HCT116 (cell line): Measurements from ENCODE around the gene SSU72. TPM values are rescaled to one million over a fixed set of nuclear protein-coding genes. Genes with fewer than 3 reads are reported as not detected.

ENCODE experiments used
- ATAC-seq: fragments of 200-7000 bp; cut with Tn5 transposase; 2 replicates; pipeline ENCODE4 v1.9.1; 2020; ENCODE audit warnings: mild to moderate bottlenecking, moderate library complexity
- BruUV-seq: library from RNA; stranded (reverse); fragments of 400-500 nt; replicated peaks from 2 replicates; lab custom pipeline; 2021; lab: Mats Ljungman, UMichigan
- CTCF ChIA-PET: fragments of 300-600 bp; sonication (Branson Sonifier 250); formaldehyde crosslinking; loops from one replicate; lab custom pipeline; 2021; ENCODE audit warnings: antibody characterized with exemption; lab: Charles Lee
- POLR2A ChIA-PET: fragments of 300-600, 350-600 bp; sonication (Branson Sonifier 250); formaldehyde crosslinking; loops from one replicate; lab custom pipeline; 2021; ENCODE audit warnings: antibody characterized with exemption; lab: Charles Lee
- RAD21 ChIA-PET, 2 experiments: fragments of 300-600 bp; sonication (Branson Sonifier 250); formaldehyde crosslinking; loops; one replicate each; lab custom pipeline; 2023; ENCODE audit warnings: low total read pairs in 2 of 2; ENCODE audit not compliant: uncharacterized antibody in 2 of 2, unreplicated experiment in 2 of 2, low non-redundant PET in 1 of 2; lab: Charles Lee
- DNase-seq: peaks from one replicate; pipeline ENCODE4 v3.0.0-alpha.2; 2010; ENCODE audit warnings: low read depth, low spot score
- H2AFZ ChIP-seq: fragments of 200-600 bp; shearing (Covaris generic), sonication (generic); 2 replicates; pipeline ENCODE4 v1.6.1; 2017; ENCODE audit warnings: low read depth, mixed run types, mixed read lengths, antibody characterized with exemption, low read length; ENCODE audit not compliant: poor library complexity, severe bottlenecking
- H3K27ac ChIP-seq: 2 replicates; pipeline ENCODE4 v1.5.1; 2012; ENCODE audit warnings: low read depth, low read length
- H3K27me3 ChIP-seq: fragments of 200-600 bp; sonication (generic); 2 replicates; pipeline ENCODE4 v1.6.1; 2016; ENCODE audit warnings: mixed run types, low read length, mixed read lengths; ENCODE audit not compliant: insufficient read depth
- H3K36me3 ChIP-seq, 2 experiments: fragments of 200-500 bp in 1 of 2; fragments of 200-600 bp in 1 of 2; sonication (Bioruptor generic) in 1 of 2; sonication (generic) in 1 of 2; 2 replicates each; pipeline versions ENCODE4 v1.5.1 to v1.6.1; 2014 to 2016; ENCODE audit warnings: low read length in 2 of 2, inconsistent platforms in 1 of 2, mixed read lengths in 1 of 2, mixed run types in 1 of 2; ENCODE audit not compliant: insufficient read depth in 2 of 2, control insufficient read depth in 1 of 2
- H3K4me1 ChIP-seq, 2 experiments: fragments of 200-600 bp in 1 of 2; sonication (generic) in 1 of 2; 2 replicates each; pipeline versions ENCODE4 v1.5.1 to v1.6.1; 2012 to 2017; ENCODE audit warnings: low read length in 2 of 2, inconsistent platforms in 1 of 2, mild to moderate bottlenecking in 1 of 2, mixed read lengths in 1 of 2, mixed run types in 1 of 2, moderate library complexity in 1 of 2; ENCODE audit not compliant: insufficient read depth in 2 of 2, control insufficient read depth in 1 of 2
- H3K4me2 ChIP-seq: fragments of 200-600 bp; sonication (generic); 2 replicates; pipeline ENCODE4 v1.6.1; 2017; ENCODE audit warnings: mixed run types, low read length, mixed read lengths
- H3K4me3 ChIP-seq, 2 experiments: fragments of 200-600 bp in 1 of 2; sonication (generic) in 1 of 2; replicated peaks in 1 of 2; 2 replicates each; pipeline ENCODE4 v1.5.1; 2011 to 2016; ENCODE audit warnings: low read length in 2 of 2, control low read depth in 1 of 2, low read depth in 1 of 2, mild to moderate bottlenecking in 1 of 2, mixed read lengths in 1 of 2, mixed run types in 1 of 2
- H3K79me2 ChIP-seq: fragments of 200-600 bp; sonication (generic); 2 replicates; pipeline ENCODE4 v1.6.1; 2017; ENCODE audit warnings: mild to moderate bottlenecking, mixed run types, low read length, moderate library complexity, mixed read lengths; ENCODE audit not compliant: insufficient read depth
- H3K9ac ChIP-seq: fragments of 200-600 bp; sonication (generic); 2 replicates; pipeline ENCODE4 v1.6.1; 2016; ENCODE audit warnings: low read length, mixed read lengths
- H3K9me2 ChIP-seq: fragments of 200-600 bp; sonication (generic), shearing (Covaris generic); 2 replicates; pipeline ENCODE4 v1.6.1; 2017; ENCODE audit warnings: mixed run types, mild to moderate bottlenecking, moderate library complexity; ENCODE audit not compliant: insufficient read depth
- H3K9me3 ChIP-seq, 2 experiments: fragments of 200-500 bp in 1 of 2; fragments of 200-600 bp in 1 of 2; sonication (Bioruptor generic) in 1 of 2; sonication (generic) in 1 of 2; 2 replicates each; pipeline ENCODE4 v1.6.1; 2014 to 2017; ENCODE audit warnings: low read length in 2 of 2, mixed read lengths in 2 of 2, inconsistent platforms in 1 of 2, low read depth in 1 of 2, mild to moderate bottlenecking in 1 of 2, mixed run types in 1 of 2, moderate library complexity in 1 of 2; ENCODE audit not compliant: control insufficient read depth in 1 of 2, insufficient read depth in 1 of 2
- H4K20me1 ChIP-seq: fragments of 200-600 bp; sonication (generic), shearing (Covaris generic); 2 replicates; pipeline ENCODE4 v1.6.1; 2017; ENCODE audit warnings: mixed run types, mild to moderate bottlenecking, moderate library complexity; ENCODE audit not compliant: insufficient read depth
- ATF3 ChIP-seq: IDR thresholded peaks from 2 replicates; pipeline ENCODE4 v1.6.1; 2012
- CEBPB ChIP-seq: IDR thresholded peaks from 2 replicates; pipeline ENCODE4 v1.6.1; 2012; ENCODE audit warnings: low read depth
- CTCF ChIP-seq, 3 experiments: fragments of 200-600 bp in 1 of 3; sonication (generic) in 1 of 3; IDR thresholded peaks in 2 of 3; conservative IDR thresholded peaks in 1 of 3; 2 replicates each; pipeline ENCODE4 v1.5.1; 2012 to 2017; ENCODE audit warnings: low read depth in 2 of 3, low read length in 2 of 3, antibody characterized with exemption in 1 of 3, borderline replicate concordance in 1 of 3, control low read depth in 1 of 3, mild to moderate bottlenecking in 1 of 3, mixed read lengths in 1 of 3, mixed run types in 1 of 3, moderate library complexity in 1 of 3; ENCODE audit not compliant: insufficient read depth in 1 of 3
- ELF1 ChIP-seq: IDR thresholded peaks from 2 replicates; pipeline ENCODE4 v1.6.1; 2012; ENCODE audit warnings: low read depth, borderline replicate concordance
- FOSL1 ChIP-seq: IDR thresholded peaks from 2 replicates; pipeline ENCODE4 v1.6.1; 2012; ENCODE audit warnings: low read depth
- JUND ChIP-seq: IDR thresholded peaks from 2 replicates; pipeline ENCODE4 v1.6.1; 2012
- MAX ChIP-seq: IDR thresholded peaks from 2 replicates; pipeline ENCODE4 v1.6.1; 2012
- POLR2A ChIP-seq: IDR thresholded peaks from 2 replicates; pipeline ENCODE4 v1.7.0; 2011; ENCODE audit warnings: borderline replicate concordance; ENCODE audit not compliant: insufficient read depth, insufficient read length; ENCODE audit errors: extremely low read depth
- POLR2AphosphoS5 ChIP-seq: IDR thresholded peaks from 2 replicates; pipeline ENCODE4 v1.6.1; 2011; ENCODE audit warnings: mild to moderate bottlenecking, low read depth, low read length, moderate library complexity
- RAD21 ChIP-seq: IDR thresholded peaks from 2 replicates; pipeline ENCODE4 v1.6.1; 2012; ENCODE audit warnings: low read depth, mild to moderate bottlenecking
- REST ChIP-seq: IDR thresholded peaks from 2 replicates; pipeline ENCODE4 v1.6.1; 2012; ENCODE audit warnings: low read depth
- SIN3A ChIP-seq: IDR thresholded peaks from 2 replicates; pipeline ENCODE4 v1.6.1; 2012; ENCODE audit warnings: low read depth
- SRF ChIP-seq: IDR thresholded peaks from 2 replicates; pipeline ENCODE4 v1.6.1; 2012; ENCODE audit warnings: low read depth
- TCF7L2 ChIP-seq: IDR thresholded peaks from 2 replicates; pipeline ENCODE4 v1.7.0; 2011; ENCODE audit warnings: borderline replicate concordance, inconsistent platforms; ENCODE audit not compliant: insufficient read depth, insufficient read length; ENCODE audit errors: extremely low read depth
- YY1 ChIP-seq: IDR thresholded peaks from 2 replicates; pipeline ENCODE4 v1.6.1; 2011; ENCODE audit warnings: low read length, low read depth, moderate library complexity, mild to moderate bottlenecking; ENCODE audit not compliant: insufficient replicate concordance; ENCODE audit errors: extremely low read depth
- ZBTB33 ChIP-seq: IDR thresholded peaks from 2 replicates; pipeline ENCODE4 v1.6.1; 2011; ENCODE audit warnings: mild to moderate bottlenecking, low read length, moderate library complexity; ENCODE audit not compliant: insufficient replicate concordance; ENCODE audit errors: extremely low read depth
- ZFX ChIP-seq: fragments of 450-650 bp; IDR thresholded peaks from 2 replicates; pipeline ENCODE4 v1.6.1; 2017
- ZNF274 ChIP-seq: fragments of 200-500 bp; sonication (Bioruptor generic); IDR thresholded peaks from 2 replicates; pipeline ENCODE4 v1.6.1; 2014; ENCODE audit warnings: mild to moderate bottlenecking, low read depth, low read length, inconsistent platforms
- intact Hi-C: fragments of 100-400 bp; cut with micrococcal nuclease; formaldehyde crosslinking; loops from 2 replicates; pipeline ENCODE4 v1.10.0; 2022
- total RNA-seq: library from RNA; stranded (reverse); gene quantifications from one replicate; pipeline ENCODE4 v1.2.1, GENCODE V29; 2021; ENCODE audit not compliant: unreplicated experiment

The SSU72 gene
- total RNA-seq, 1 experiment from 2014 or later, result 134 TPM

- no peak overlapping the region for H3K4me3 ChIP-seq
- TF ChIP-seq SIN3A (no peak), TCF7L2 (no peak), ZNF274 (no peak), ZFX (no peak), ATF3 (no peak), FOSL1 (no peak), JUND (no peak), MAX (no peak), ELF1 (no peak), YY1 (no peak), REST (no peak), SRF (no peak), POLR2A (no peak), POLR2AphosphoS5 (no peak), CTCF (IDR thresholded peaks at IDR 0.05 in 2 of 3, conservative IDR thresholded peaks at IDR 0.05 in 1 of 3; ENCODE audit: borderline replicate concordance in 1 of 3, insufficient read depth in 1 of 3, low read depth in 2 of 3, low read length in 2 of 3) (no peak), CEBPB (no peak), ZBTB33 (no peak), RAD21 (no peak)
- TF ChIP-seq, all 23 proteins: peak for 0
- Histone ChIP-seq H3K79me2 (no peaks in the 10 kb centered on the region), H3K9me2 (no peaks in the 10 kb centered on the region), H3K27me3 (peaks cover 1% of the 10 kb centered on the region; the same call in 1 of the 2 replicates), H3K27ac (no peak overlapping the region), H2AFZ (no peak overlapping the region), H3K9me3 (no peaks in the 10 kb centered on the region), H4K20me1 (no peaks in the 10 kb centered on the region), H3K4me1 (peaks cover 10 to 34% of the 10 kb centered on the region in 2 experiments; a peak in 3 of 4 replicates), H3K36me3 (no peaks in the 10 kb centered on the region), H3K4me2 (no peak overlapping the region), H3K9ac (no peak overlapping the region)
- ATAC-seq (no peak), DNase-seq (no peak)
- RAD21 ChIA-PET, result interaction anchor here in 1 of 2 experiments (0.7 kb wide), 1 partner anchor 675 kb away, joined by 3 read pairs; no protein-coding TSS in a partner anchor
- BruUV-seq, result no TSS peak
- CTCF ChIA-PET, result no interaction called here
- POLR2A ChIA-PET, result no interaction called here
- intact Hi-C loops, result no loop called here
These were observed 27.1 kb upstream of the SSU72 start for GRCh38 chr1:1601564-1602303.
